ENCODE results near the gene MYO1H.
"Not testable (repeated sequence)": the region's sequence is repeated elsewhere in the genome, so short reads cannot be mapped to it uniquely, and the experiment has no call there.

The MYO1H gene

GRCh38 chr12:109378569-109378968, 30.9 kb downstream of the MYO1H start:
- Mint-ChIP-seq H3K9me3 (no peaks in the 10 kb centered on the region), H3K4me3 (no peak overlapping the region), H3K4me1 (ENCODE audit: low read depth) (no peaks in the 10 kb centered on the region), H3K27me3 (ENCODE audit: low read depth) (peaks cover 45% of the 10 kb centered on the region), H3K36me3 (ENCODE audit: low read depth) (no peaks in the 10 kb centered on the region), H3K27ac (no peak overlapping the region)

- Mint-ChIP-seq H3K36me3 (ENCODE audit: low read depth) (no peaks in the 10 kb centered on the region), H3K9me3 (no peaks in the 10 kb centered on the region), H3K27ac (no peak overlapping the region), H3K4me3 (no peak overlapping the region), H3K4me1 (ENCODE audit: low read depth) (no peaks in the 10 kb centered on the region), H3K27me3 (ENCODE audit: low read depth) (peaks cover 29% of the 10 kb centered on the region)
These were observed 34.3 kb downstream of the MYO1H start for GRCh38 chr12:109382031-109382430.

GRCh38 chr12:109383240-109383639, 35.5 kb downstream of the MYO1H start:
- H3K36me3 Mint-ChIP-seq (ENCODE audit: low read depth): no peaks in the 10 kb centered on the region
- H3K27ac Mint-ChIP-seq: no peak overlapping the region
- H3K9me3 Mint-ChIP-seq: no peaks in the 10 kb centered on the region
- H3K27me3 Mint-ChIP-seq (ENCODE audit: low read depth): peaks cover 26% of the 10 kb centered on the region
- H3K4me1 Mint-ChIP-seq (ENCODE audit: low read depth): no peaks in the 10 kb centered on the region
- no peak overlapping the region for H3K4me3 Mint-ChIP-seq

GRCh38 chr12:109385339-109386058, 37.8 kb downstream of the MYO1H start:
- Mint-ChIP-seq H3K27me3 (ENCODE audit: low read depth) (peaks cover 15% of the 10 kb centered on the region), H3K4me3 (no peak overlapping the region), H3K36me3 (ENCODE audit: low read depth) (no peaks in the 10 kb centered on the region), H3K27ac (no peak overlapping the region), H3K4me1 (ENCODE audit: low read depth) (no peaks in the 10 kb centered on the region), H3K9me3 (no peaks in the 10 kb centered on the region)

GRCh38 chr12:109386059-109386433, 38.3 kb downstream of the MYO1H start:
- H3K9me3 Mint-ChIP-seq: no peaks in the 10 kb centered on the region
- H3K27ac Mint-ChIP-seq: no peak overlapping the region
- no peaks in the 10 kb centered on the region for H3K36me3 Mint-ChIP-seq (ENCODE audit: low read depth)
- H3K4me1 Mint-ChIP-seq (ENCODE audit: low read depth): no peaks in the 10 kb centered on the region
- peaks cover 14% of the 10 kb centered on the region for H3K27me3 Mint-ChIP-seq (ENCODE audit: low read depth)
- no peak overlapping the region for H3K4me3 Mint-ChIP-seq

- peaks cover 21% of the 10 kb centered on the region for H3K27me3 Mint-ChIP-seq (ENCODE audit: low read depth)
- H3K4me1 Mint-ChIP-seq (ENCODE audit: low read depth): no peaks in the 10 kb centered on the region
- no peak overlapping the region for H3K27ac Mint-ChIP-seq
- no peaks in the 10 kb centered on the region for H3K9me3 Mint-ChIP-seq
- H3K4me3 Mint-ChIP-seq: no peak overlapping the region
- no peaks in the 10 kb centered on the region for H3K36me3 Mint-ChIP-seq (ENCODE audit: low read depth)
These were observed 39.9 kb downstream of the MYO1H start for GRCh38 chr12:109387425-109388166.

GRCh38 chr12:109388167-109388563, 40.5 kb downstream of the MYO1H start:
- Mint-ChIP-seq H3K9me3 (no peaks in the 10 kb centered on the region), H3K27ac (no peak overlapping the region), H3K4me1 (ENCODE audit: low read depth) (no peaks in the 10 kb centered on the region), H3K27me3 (ENCODE audit: low read depth) (peaks cover 20% of the 10 kb centered on the region), H3K36me3 (ENCODE audit: low read depth) (no peaks in the 10 kb centered on the region), H3K4me3 (no peak overlapping the region)

- Mint-ChIP-seq H3K36me3 (ENCODE audit: low read depth) (no peaks in the 10 kb centered on the region), H3K4me3 (no peak overlapping the region), H3K27me3 (ENCODE audit: low read depth) (peaks cover 14% of the 10 kb centered on the region), H3K9me3 (no peaks in the 10 kb centered on the region), H3K27ac (no peak overlapping the region), H3K4me1 (ENCODE audit: low read depth) (no peaks in the 10 kb centered on the region)
These were observed 41.4 kb downstream of the MYO1H start for GRCh38 chr12:109389146-109389545.

- no peaks in the 10 kb centered on the region for H3K36me3 Mint-ChIP-seq (ENCODE audit: low read depth)
- H3K4me3 Mint-ChIP-seq: no peak overlapping the region
- no peaks in the 10 kb centered on the region for H3K9me3 Mint-ChIP-seq
- H3K27me3 Mint-ChIP-seq (ENCODE audit: low read depth): peaks cover 7% of the 10 kb centered on the region
- no peaks in the 10 kb centered on the region for H3K4me1 Mint-ChIP-seq (ENCODE audit: low read depth)
- H3K27ac Mint-ChIP-seq: no peak overlapping the region
These were observed 46.0 kb downstream of the MYO1H start for GRCh38 chr12:109393437-109394345.

- no peak overlapping the region for H3K4me3 Mint-ChIP-seq
- H3K36me3 Mint-ChIP-seq (ENCODE audit: low read depth): no peaks in the 10 kb centered on the region
- no peaks in the 10 kb centered on the region for H3K4me1 Mint-ChIP-seq (ENCODE audit: low read depth)
- no peaks in the 10 kb centered on the region for H3K9me3 Mint-ChIP-seq
- no peak overlapping the region for H3K27ac Mint-ChIP-seq
- peaks cover 14% of the 10 kb centered on the region for H3K27me3 Mint-ChIP-seq (ENCODE audit: low read depth)
These were observed 47.2 kb downstream of the MYO1H start for GRCh38 chr12:109394891-109395290.

GRCh38 chr12:109404841-109405240, 57.1 kb downstream of the MYO1H start:
- not testable (repeated sequence) for H3K27ac Mint-ChIP-seq; H3K9me3 Mint-ChIP-seq; H3K4me3 Mint-ChIP-seq; H3K4me1 Mint-ChIP-seq (ENCODE audit: low read depth); H3K36me3 Mint-ChIP-seq (ENCODE audit: low read depth)
- peaks cover 17% of the 10 kb centered on the region for H3K27me3 Mint-ChIP-seq (ENCODE audit: low read depth)

- H3K27me3 Mint-ChIP-seq (ENCODE audit: low read depth): peaks cover 15% of the 10 kb centered on the region
- H3K36me3 Mint-ChIP-seq (ENCODE audit: low read depth); H3K4me3 Mint-ChIP-seq; H3K4me1 Mint-ChIP-seq (ENCODE audit: low read depth); H3K9me3 Mint-ChIP-seq; H3K27ac Mint-ChIP-seq: not testable (repeated sequence)
These were observed 58.4 kb downstream of the MYO1H start for GRCh38 chr12:109406147-109406546.

GRCh38 chr12:109418848-109419480, 71.3 kb downstream of the MYO1H start:
- Mint-ChIP-seq H3K27me3 (ENCODE audit: low read depth) (no peaks in the 10 kb centered on the region), H3K4me1 (ENCODE audit: low read depth) (no peaks in the 10 kb centered on the region), H3K27ac (no peak overlapping the region), H3K36me3 (ENCODE audit: low read depth) (no peaks in the 10 kb centered on the region), H3K9me3 (peaks cover 7% of the 10 kb centered on the region), H3K4me3 (no peak overlapping the region)

GRCh38 chr12:109421355-109422087, 73.8 kb downstream of the MYO1H start:
- no peak overlapping the region for H3K4me3 Mint-ChIP-seq
- H3K9me3 Mint-ChIP-seq: peaks cover 7% of the 10 kb centered on the region
- no peak overlapping the region for H3K27ac Mint-ChIP-seq
- H3K27me3 Mint-ChIP-seq (ENCODE audit: low read depth): no peaks in the 10 kb centered on the region
- H3K4me1 Mint-ChIP-seq (ENCODE audit: low read depth): no peaks in the 10 kb centered on the region
- no peaks in the 10 kb centered on the region for H3K36me3 Mint-ChIP-seq (ENCODE audit: low read depth)

Measured in T-helper 1 cell treated with Interleukin-12 subunit alpha and Interleukin-12 subunit beta and Interleukin-4 antibody, amounts not matched to agents 30 μg/mL and 1 μg/mL, for 36 hours (primary cell).